Fibroblast of lung (primary cell): ENCODE data around the gene CDC42SE2.

Experiments used
- CTCF ChIP-seq, 2 donors: IDR thresholded peaks in 1 of 2; conservative IDR thresholded peaks in 1 of 2; 1 replicate in 1 of 2; 2 replicates in 1 of 2; pipeline ENCODE4 v1.5.1; 2011 to 2012; ENCODE audit warnings: low read length in 2 of 2, control low read depth in 1 of 2, inconsistent platforms in 1 of 2, low read depth in 1 of 2, mild to moderate bottlenecking in 1 of 2
- EZH2 ChIP-seq: IDR thresholded peaks from 2 replicates; pipeline ENCODE4 v1.5.1; 2012; ENCODE audit warnings: low read length, control low read depth, mild to moderate bottlenecking; ENCODE audit errors: missing control alignments

DNA sequence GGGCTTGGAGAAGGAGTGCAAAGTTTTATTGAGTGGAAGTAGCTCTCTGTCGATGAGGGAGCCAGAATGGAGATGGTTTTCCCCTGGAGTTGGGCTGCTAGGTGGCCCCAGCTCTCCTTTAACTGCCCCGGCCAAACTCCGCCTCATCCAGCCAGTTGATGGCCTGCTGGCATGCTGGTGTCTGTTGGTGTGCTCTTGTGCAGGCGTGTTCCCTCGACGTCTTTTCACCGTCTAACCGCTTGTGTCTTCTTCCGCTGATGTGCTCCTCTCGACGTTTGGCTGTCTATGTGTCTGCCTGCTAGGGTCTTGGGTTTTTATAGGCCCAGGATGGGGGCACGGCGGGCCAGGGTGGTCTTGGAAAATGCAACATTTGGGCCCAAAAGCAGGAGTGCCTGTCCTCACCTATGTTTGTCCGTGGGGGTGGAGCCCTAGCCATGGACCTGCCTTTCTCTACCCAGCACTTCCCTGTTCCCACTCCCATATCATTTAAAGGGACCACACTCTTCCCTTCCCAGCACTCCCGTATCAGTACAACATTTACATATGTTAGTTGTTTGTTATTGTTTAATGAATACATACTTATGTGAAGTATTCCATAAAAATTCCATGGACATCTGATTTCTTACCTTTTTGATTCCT is 97.9 kb downstream of the CDC42SE2 start:
- TF ChIP-seq CTCF (conservative IDR thresholded peaks at IDR 0.05 in 1 of 2, IDR thresholded peaks at IDR 0.05 in 1 of 2; ENCODE audit: low read depth in 1 of 2, low read length in 2 of 2) = no peak
- TF ChIP-seq EZH2 = no peak
